Anterior cingulate cortex (tissue), 58 donors: ENCODE results near the gene CA14.
"Not testable (repeated sequence)": the region's sequence is repeated elsewhere in the genome, so short reads cannot be mapped to it uniquely, and the experiment has no call there.

Source experiments
- DNase-seq, 58 donors: peaks; one replicate each; lab custom pipeline; 2025; lab: John Stamatoyannopoulos, UW

CA14 gene

GRCh38 chr1:150235294-150235851 is 22.2 kb upstream of the CA14 start:
- peak in 13 of 58 donors; percentile 17 to 47 (median 31) for DNase-seq

- DNase-seq: peak; percentile 48 to 98 (median 90)
Measured at GRCh38 chr1:150235852-150236613, 21.5 kb upstream of the CA14 start, which contains the start of gene ANP32E. ANP32E (minus strand) TSS chr1:150236112; CDS start chr1:150235786, 326 bp downstream.

DNA sequence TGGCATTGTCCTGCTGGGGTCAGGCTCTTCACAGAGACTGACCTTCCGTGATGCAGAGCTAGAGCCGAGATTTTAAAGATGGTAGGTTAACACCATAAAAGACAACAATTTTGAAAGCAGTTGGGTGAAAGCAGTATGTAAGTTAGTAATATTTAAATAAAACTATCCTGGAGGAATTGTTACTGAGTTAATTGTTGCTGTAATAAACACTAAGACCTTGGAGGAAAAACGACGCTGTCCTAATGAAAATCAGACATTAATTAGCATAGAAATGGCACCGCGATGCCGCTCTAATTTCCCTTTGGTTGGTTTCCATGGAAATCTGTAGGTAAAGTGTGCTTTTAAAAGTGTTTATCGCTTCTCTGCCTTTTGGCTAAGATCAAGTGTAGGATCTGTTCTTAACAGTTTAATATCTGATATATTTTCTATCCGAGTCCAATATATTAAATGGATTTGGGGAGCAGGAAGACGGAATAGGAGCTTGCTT is 20.9 kb upstream of the CA14 start:
- no peak for DNase-seq

DNA sequence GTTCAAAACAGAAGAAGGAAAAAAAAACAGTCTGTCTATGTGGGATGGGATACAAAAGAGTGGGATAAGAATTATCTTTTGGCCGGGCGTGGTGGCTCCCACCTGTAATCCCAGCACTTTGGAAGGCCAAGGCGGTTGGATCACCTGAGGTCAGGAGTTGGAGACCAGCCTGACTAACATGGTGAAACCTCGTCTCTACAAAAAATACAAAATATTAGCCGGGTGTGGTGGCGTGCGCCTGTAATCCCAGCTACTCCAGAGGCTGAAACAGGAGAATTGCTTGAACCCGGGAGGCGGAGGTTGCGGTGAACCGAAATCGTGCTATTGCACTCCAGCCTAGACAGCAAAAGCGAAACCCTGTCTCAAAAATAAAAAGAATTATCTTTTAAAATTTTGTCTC is 20.4 kb upstream of the CA14 start:
- not testable (repeated sequence) for DNase-seq

DNA sequence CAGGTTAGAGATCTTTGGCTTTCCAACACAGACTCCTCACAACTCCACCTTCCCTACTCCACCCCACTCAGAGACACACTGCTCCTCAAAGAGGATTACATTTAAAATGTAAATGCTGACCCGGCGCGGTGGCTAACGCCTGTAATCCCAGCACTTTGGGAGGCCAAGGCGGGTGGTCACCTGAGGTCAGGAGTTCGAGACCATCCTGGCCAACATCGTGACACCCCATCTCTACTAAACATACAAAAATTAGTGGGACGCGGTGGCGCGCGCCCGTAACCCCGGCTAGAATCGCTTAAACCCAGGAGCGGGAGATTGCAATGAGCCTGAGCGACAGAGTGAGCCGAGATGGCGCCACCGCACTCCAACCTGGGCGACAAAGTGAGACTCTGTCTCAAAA is 19.8 kb upstream of the CA14 start:
- DNase-seq: no peak

DNA sequence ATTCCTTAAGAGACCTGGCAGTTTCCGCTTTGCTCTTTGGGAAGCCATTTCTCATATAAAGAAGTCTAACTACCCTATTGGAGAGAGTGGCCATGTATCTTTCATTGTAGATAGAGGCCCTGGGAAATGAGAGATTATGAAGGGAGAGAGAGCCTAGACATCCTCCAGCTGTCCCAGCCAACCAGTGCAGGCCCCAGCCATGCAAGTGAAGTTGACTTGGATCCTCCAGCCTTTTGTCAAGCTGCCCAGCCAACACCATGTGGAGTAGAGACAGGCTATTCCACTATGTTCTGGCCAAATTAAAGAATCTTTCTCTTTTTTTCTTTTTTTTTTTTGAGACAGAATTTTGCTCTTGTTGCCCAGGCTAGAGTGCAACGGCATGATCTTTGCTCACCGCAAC is 14.6 kb upstream of the CA14 start:
- no peak for DNase-seq

DNA sequence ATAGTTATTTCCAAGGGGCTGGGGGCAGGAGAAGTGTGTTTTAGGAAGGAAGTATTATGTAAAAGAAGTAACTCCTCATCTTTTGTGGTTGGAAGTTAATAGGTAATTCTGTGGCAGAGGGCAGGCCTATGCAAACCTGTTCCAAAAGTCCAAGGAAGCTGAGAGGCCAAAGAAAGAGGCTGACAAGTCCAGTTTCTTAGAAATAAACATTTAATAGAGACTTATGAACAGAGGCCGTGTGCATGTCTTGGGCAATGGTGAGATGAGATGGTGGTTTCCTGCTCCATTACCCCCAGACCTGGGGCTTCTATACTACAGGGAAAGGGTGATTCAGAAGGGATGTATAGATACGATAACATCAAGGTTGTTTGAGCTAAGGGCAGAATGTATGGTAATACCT is 7.6 kb upstream of the CA14 start:
- DNase-seq: no peak

DNA sequence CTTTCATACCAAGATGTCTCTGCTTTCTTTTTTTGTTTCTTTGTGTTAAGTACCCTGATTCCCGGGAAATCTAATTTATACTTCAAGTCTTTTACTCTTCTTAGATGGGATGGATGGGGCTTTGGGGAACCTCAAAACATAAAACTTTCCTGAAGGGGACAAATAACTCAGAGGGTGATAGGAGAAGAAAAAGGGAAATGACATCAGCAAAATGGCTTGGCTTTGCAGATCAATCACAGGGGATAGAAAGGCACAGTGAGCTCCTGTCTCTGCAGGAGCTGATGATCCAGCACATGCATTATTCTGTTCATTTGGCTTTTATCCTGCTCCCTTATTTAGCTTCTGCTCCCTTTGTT is 1.4 kb upstream of the CA14 start:
- DNase-seq: no peak

DNA sequence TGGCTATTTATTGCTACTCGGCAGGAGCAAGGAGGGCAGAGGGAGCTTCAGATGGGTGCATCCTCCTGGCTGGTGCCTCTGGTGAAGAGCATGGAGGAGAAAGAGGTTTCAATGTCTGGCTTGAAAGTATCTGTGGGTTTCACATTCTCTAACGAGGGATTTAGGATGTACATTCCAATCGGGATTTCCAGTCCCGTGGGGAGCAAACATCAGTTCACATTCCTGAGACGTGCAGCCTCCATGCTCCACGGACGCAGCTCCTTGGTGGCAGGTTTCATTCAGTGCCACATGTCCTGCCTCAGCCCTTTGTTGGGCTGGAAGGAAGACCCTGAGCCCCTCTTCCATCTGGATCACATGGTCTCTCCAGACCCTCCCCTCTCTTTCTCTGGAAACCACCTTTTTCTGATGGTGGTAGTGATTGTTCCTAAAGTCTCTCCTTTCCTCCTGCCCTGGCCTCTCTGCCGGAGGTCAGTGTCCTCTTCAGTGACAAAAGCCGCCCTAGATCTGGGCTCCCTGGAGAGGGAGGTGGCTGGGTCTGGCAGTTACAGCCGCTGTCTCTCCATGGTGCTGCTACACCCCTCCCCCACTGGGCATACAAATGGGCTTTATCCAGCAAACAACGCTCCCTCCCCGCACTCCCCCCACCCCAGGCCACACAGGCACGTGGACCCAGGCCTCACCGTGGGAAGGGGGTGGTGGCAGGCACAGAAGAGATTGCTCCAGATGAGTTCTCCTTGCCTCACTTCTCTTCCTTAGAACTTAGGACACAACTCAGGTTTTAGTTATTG is 826 bp upstream of the CA14 start:
- peak in 52 of 58 donors; percentile 2 to 93 (median 62) for DNase-seq

GRCh38 chr1:150259217-150259616 is 1.6 kb downstream of the CA14 start:
- peak in 32 of 58 donors; percentile 3 to 50 (median 28) for DNase-seq

GRCh38 chr1:150259758-150260669 is 2.4 kb downstream of the CA14 start:
- DNase-seq: peak in 11 of 58 donors; percentile 4 to 45 (median 25)

DNA sequence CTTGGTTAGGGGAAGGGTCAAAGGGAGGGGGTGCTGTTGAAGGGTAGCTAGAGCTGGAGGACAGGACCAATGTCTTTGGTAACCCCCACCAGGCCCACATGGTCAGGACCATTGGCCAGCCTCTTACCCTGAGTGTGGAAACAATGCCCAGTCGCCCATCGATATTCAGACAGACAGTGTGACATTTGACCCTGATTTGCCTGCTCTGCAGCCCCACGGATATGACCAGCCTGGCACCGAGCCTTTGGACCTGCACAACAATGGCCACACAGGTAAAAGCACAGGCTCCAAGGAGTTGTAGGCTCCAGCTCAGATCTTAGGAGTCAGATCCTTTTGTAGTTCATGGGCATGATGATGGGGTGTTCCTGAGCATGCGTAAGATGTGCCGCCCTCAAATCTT is 3.8 kb downstream of the CA14 start:
- no peak for DNase-seq

GRCh38 chr1:150262388-150263320 is 5.1 kb downstream of the CA14 start:
- DNase-seq: peak in 1 of 58 donors; percentile 2

- DNase-seq: no peak
Measured at GRCh38 chr1:150263549-150263948, 6.0 kb downstream of the CA14 start.

- DNase-seq: no peak
Measured at GRCh38 chr1:150267896-150268295, 10.3 kb downstream of the CA14 start.

DNA sequence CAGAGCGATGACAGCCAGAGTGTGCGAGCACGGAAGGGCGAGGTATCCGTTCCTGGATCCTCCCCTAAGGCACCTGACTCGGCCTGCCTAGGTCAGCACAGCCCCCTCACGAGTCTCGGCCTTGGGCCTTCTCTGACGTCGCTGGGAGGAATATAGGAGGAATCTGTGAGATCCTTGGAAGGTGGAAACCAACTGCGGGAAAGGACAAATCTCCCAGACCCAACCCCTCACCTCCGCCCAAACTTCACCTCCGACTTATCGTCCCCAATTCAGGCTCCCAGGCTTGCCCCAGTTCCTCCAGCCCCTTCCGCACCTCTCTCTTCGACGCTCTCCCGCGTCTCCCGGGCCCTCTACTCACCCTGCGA is 10.7 kb downstream of the CA14 start:
- peak in 9 of 58 donors; percentile 6 to 49 (median 21) for DNase-seq

- peak; percentile 58 to 99 (median 96) for DNase-seq
Measured at GRCh38 chr1:150268705-150269403, 11.3 kb downstream of the CA14 start, which contains the start of gene APH1A. APH1A (minus strand) TSS chr1:150269016; CDS start chr1:150268810, 206 bp downstream.

GRCh38 chr1:150269451-150269850 is 11.9 kb downstream of the CA14 start:
- DNase-seq: no peak
